ENCODE results near the gene ZNF638.
"Not testable (repeated sequence)": the region's sequence is repeated elsewhere in the genome, so short reads cannot be mapped to it uniquely, and the experiment has no call there.

ZNF638 gene

GRCh38 chr2:71331331-71331580 is 326 bp upstream of the ZNF638 start:
- not testable (repeated sequence) for H4K8ac ChIP-seq (ENCODE audit: low read depth, low read length); H4K91ac ChIP-seq (ENCODE audit: low read depth, low read length, poor library complexity); H2BK5ac ChIP-seq (ENCODE audit: low read length); H3K14ac ChIP-seq (ENCODE audit: low read length); H3K27me3 ChIP-seq (ENCODE audit: control insufficient read depth in 3 of 3, insufficient read depth in 3 of 3, low read depth in 1 of 3, low read length in 3 of 3); H3K4me1 ChIP-seq (ENCODE audit: control insufficient read depth in 2 of 2, insufficient read depth in 1 of 2, low read depth in 1 of 2, low read length in 2 of 2); DNase-seq (ENCODE audit: low spot score); H3K23ac ChIP-seq (ENCODE audit: low read depth, low read length, poor library complexity); H2BK15ac ChIP-seq (ENCODE audit: low read length); H3K18ac ChIP-seq (ENCODE audit: low read length); H3K27ac ChIP-seq (replicated peaks; ENCODE audit: low read length); H3K79me1 ChIP-seq (ENCODE audit: low read depth, low read length); H3K9ac ChIP-seq (ENCODE audit: low read depth, low read length, poor library complexity); H3K9me3 ChIP-seq (replicated peaks in 1 of 2; ENCODE audit: control insufficient read depth in 2 of 2, insufficient read depth in 1 of 2, low read depth in 1 of 2, low read length in 2 of 2); H2AK5ac ChIP-seq (ENCODE audit: low read depth, low read length); H2BK120ac ChIP-seq (ENCODE audit: low read depth, low read length); H3K4ac ChIP-seq (ENCODE audit: low read length); H2BK12ac ChIP-seq (ENCODE audit: low read length); H3K4me2 ChIP-seq (ENCODE audit: insufficient read depth, low read length, poor library complexity, severe bottlenecking)
- Histone ChIP-seq H3K36me3 (replicated peaks in 1 of 2; ENCODE audit: control insufficient read depth in 2 of 2, insufficient read depth in 2 of 2, low read length in 2 of 2) (peaks cover 0 to 33% of the 10 kb centered on the region in 2 donors), H3K4me3 (ENCODE audit: low read length in 2 of 2) (peak overlapping the region; percentile 58 to 98), H2AFZ (ENCODE audit: low read length) (peak overlapping the region; percentile 99)
- no CpG with 5 or more reads among the region's 9 CpGs for WGBS, 2 donors (ENCODE audit: extremely low coverage in 2 of 2, insufficient read length in 2 of 2, insufficient replicate concordance in 1 of 2)

GRCh38 chr2:71332435-71332796 is 834 bp downstream of the ZNF638 start:
- Histone ChIP-seq H2AFZ (ENCODE audit: low read length) (peak overlapping the region; percentile 99), H3K4ac (ENCODE audit: low read length) (no peak overlapping the region), H3K4me2 (ENCODE audit: insufficient read depth, low read length, poor library complexity, severe bottlenecking) (peak overlapping the region; percentile 51), H3K18ac (ENCODE audit: low read length) (peak overlapping the region; percentile 100), H3K4me1 (ENCODE audit: control insufficient read depth in 2 of 2, insufficient read depth in 1 of 2, low read depth in 1 of 2, low read length in 2 of 2) (peaks cover 0 to 6% of the 10 kb centered on the region in 2 donors), H3K23ac (ENCODE audit: low read depth, low read length, poor library complexity) (no peak overlapping the region), H3K14ac (ENCODE audit: low read length) (peak overlapping the region; percentile 47), H3K36me3 (replicated peaks in 1 of 2; ENCODE audit: control insufficient read depth in 2 of 2, insufficient read depth in 2 of 2, low read length in 2 of 2) (peaks cover 0 to 44% of the 10 kb centered on the region in 2 donors), H3K27me3 (ENCODE audit: control insufficient read depth in 3 of 3, insufficient read depth in 3 of 3, low read depth in 1 of 3, low read length in 3 of 3) (no peaks in the 10 kb centered on the region), H4K8ac (ENCODE audit: low read depth, low read length) (no peak overlapping the region), H2BK12ac (ENCODE audit: low read length) (no peak overlapping the region), H2AK5ac (ENCODE audit: low read depth, low read length) (peak overlapping the region; percentile 71), H4K91ac (ENCODE audit: low read depth, low read length, poor library complexity) (no peak overlapping the region), H2BK120ac (ENCODE audit: low read depth, low read length) (no peak overlapping the region), H2BK15ac (ENCODE audit: low read length) (no peak overlapping the region), H3K79me1 (ENCODE audit: low read depth, low read length) (no peaks in the 10 kb centered on the region), H3K9ac (ENCODE audit: low read depth, low read length, poor library complexity) (peak overlapping the region; percentile 97), H3K4me3 (ENCODE audit: low read length in 2 of 2) (peak overlapping the region; percentile 98 to 100), H3K27ac (replicated peaks; ENCODE audit: low read length) (peak overlapping the region; percentile 95), H3K9me3 (replicated peaks in 1 of 2; ENCODE audit: control insufficient read depth in 2 of 2, insufficient read depth in 1 of 2, low read depth in 1 of 2, low read length in 2 of 2) (no peaks in the 10 kb centered on the region), H2BK5ac (ENCODE audit: low read length) (peak overlapping the region; percentile 91)
- DNase-seq (ENCODE audit: low spot score), result no peak
- no CpG with 5 or more reads among the region's 6 CpGs for WGBS, 2 donors (ENCODE audit: extremely low coverage in 2 of 2, insufficient read length in 2 of 2, insufficient replicate concordance in 1 of 2)

- Histone ChIP-seq H3K27me3 (ENCODE audit: control insufficient read depth in 3 of 3, insufficient read depth in 3 of 3, low read depth in 1 of 3, low read length in 3 of 3) (no peaks in the 10 kb centered on the region), H3K9me3 (replicated peaks in 1 of 2; ENCODE audit: control insufficient read depth in 2 of 2, insufficient read depth in 1 of 2, low read depth in 1 of 2, low read length in 2 of 2) (no peaks in the 10 kb centered on the region), H4K91ac (ENCODE audit: low read depth, low read length, poor library complexity) (no peak overlapping the region), H2AFZ (ENCODE audit: low read length) (no peak overlapping the region), H3K4me2 (ENCODE audit: insufficient read depth, low read length, poor library complexity, severe bottlenecking) (no peak overlapping the region), H2BK5ac (ENCODE audit: low read length) (no peak overlapping the region), H2BK120ac (ENCODE audit: low read depth, low read length) (no peak overlapping the region), H2BK15ac (ENCODE audit: low read length) (no peak overlapping the region), H3K4me3 (ENCODE audit: low read length in 2 of 2) (peak overlapping the region in 1 of 2 donors; percentile 98), H3K36me3 (replicated peaks in 1 of 2; ENCODE audit: control insufficient read depth in 2 of 2, insufficient read depth in 2 of 2, low read length in 2 of 2) (peaks cover 0 to 55% of the 10 kb centered on the region in 2 donors), H3K14ac (ENCODE audit: low read length) (no peak overlapping the region), H3K9ac (ENCODE audit: low read depth, low read length, poor library complexity) (no peak overlapping the region), H2BK12ac (ENCODE audit: low read length) (no peak overlapping the region), H2AK5ac (ENCODE audit: low read depth, low read length) (no peak overlapping the region), H3K18ac (ENCODE audit: low read length) (no peak overlapping the region), H3K79me1 (ENCODE audit: low read depth, low read length) (no peaks in the 10 kb centered on the region), H3K4me1 (ENCODE audit: control insufficient read depth in 2 of 2, insufficient read depth in 1 of 2, low read depth in 1 of 2, low read length in 2 of 2) (peaks cover 0 to 6% of the 10 kb centered on the region in 2 donors), H3K23ac (ENCODE audit: low read depth, low read length, poor library complexity) (no peak overlapping the region), H3K27ac (replicated peaks; ENCODE audit: low read length) (no peak overlapping the region), H4K8ac (ENCODE audit: low read depth, low read length) (no peak overlapping the region), H3K4ac (ENCODE audit: low read length) (no peak overlapping the region)
- DNase-seq (ENCODE audit: low spot score), result no peak
- WGBS, 2 donors (ENCODE audit: extremely low coverage in 2 of 2, insufficient read length in 2 of 2, insufficient replicate concordance in 1 of 2), result 100% methylated on average over 1 of the region's 3 CpGs; no CpG with 5 or more reads in 1 of the 2 donors
These were observed 2.0 kb downstream of the ZNF638 start for GRCh38 chr2:71333619-71334018.

GRCh38 chr2:71336384-71336783 is 4.8 kb downstream of the ZNF638 start:
- no peak overlapping the region for H3K9ac ChIP-seq (ENCODE audit: low read depth, low read length, poor library complexity)
- H3K27ac ChIP-seq (replicated peaks; ENCODE audit: low read length), result no peak overlapping the region
- no CpG with 5 or more reads among the region's 2 CpGs for WGBS, 2 donors (ENCODE audit: extremely low coverage in 2 of 2, insufficient read length in 2 of 2, insufficient replicate concordance in 1 of 2)
- H3K4ac ChIP-seq (ENCODE audit: low read length), result no peak overlapping the region
- peaks cover 0 to 70% of the 10 kb centered on the region in 2 donors for H3K36me3 ChIP-seq (replicated peaks in 1 of 2; ENCODE audit: control insufficient read depth in 2 of 2, insufficient read depth in 2 of 2, low read length in 2 of 2)
- H4K91ac ChIP-seq (ENCODE audit: low read depth, low read length, poor library complexity), result no peak overlapping the region
- no peak overlapping the region for H2BK5ac ChIP-seq (ENCODE audit: low read length)
- no peak overlapping the region for H2AFZ ChIP-seq (ENCODE audit: low read length)
- no peak overlapping the region for H2BK15ac ChIP-seq (ENCODE audit: low read length)
- no peaks in the 10 kb centered on the region for H3K79me1 ChIP-seq (ENCODE audit: low read depth, low read length)
- H3K23ac ChIP-seq (ENCODE audit: low read depth, low read length, poor library complexity), result no peak overlapping the region
- H3K14ac ChIP-seq (ENCODE audit: low read length), result no peak overlapping the region
- no peak overlapping the region for H4K8ac ChIP-seq (ENCODE audit: low read depth, low read length)
- peaks cover 3 to 6% of the 10 kb centered on the region in 2 donors for H3K4me1 ChIP-seq (ENCODE audit: control insufficient read depth in 2 of 2, insufficient read depth in 1 of 2, low read depth in 1 of 2, low read length in 2 of 2)
- no peaks in the 10 kb centered on the region for H3K9me3 ChIP-seq (replicated peaks in 1 of 2; ENCODE audit: control insufficient read depth in 2 of 2, insufficient read depth in 1 of 2, low read depth in 1 of 2, low read length in 2 of 2)
- no peak overlapping the region for H3K4me3 ChIP-seq (ENCODE audit: low read length in 2 of 2)
- H3K4me2 ChIP-seq (ENCODE audit: insufficient read depth, low read length, poor library complexity, severe bottlenecking), result no peak overlapping the region
- no peak overlapping the region for H2BK120ac ChIP-seq (ENCODE audit: low read depth, low read length)
- no peak for DNase-seq (ENCODE audit: low spot score)
- no peaks in the 10 kb centered on the region for H3K27me3 ChIP-seq (ENCODE audit: control insufficient read depth in 3 of 3, insufficient read depth in 3 of 3, low read depth in 1 of 3, low read length in 3 of 3)
- H2AK5ac ChIP-seq (ENCODE audit: low read depth, low read length), result no peak overlapping the region
- H3K18ac ChIP-seq (ENCODE audit: low read length), result no peak overlapping the region
- no peak overlapping the region for H2BK12ac ChIP-seq (ENCODE audit: low read length)

Data from neuronal stem cell (in vitro differentiated cells).